Stimulated activated CD8-positive, alpha-beta memory T cell treated with anti-CD3 and anti-CD28 coated beads, Interleukin-15, amount 100 ng/mL, for 24 hours (primary cell): ENCODE data around the gene NNAT.

Source experiments
- DNase-seq: peaks from one replicate; pipeline ENCODE4 v3.0.0-alpha.2; 2020; ENCODE audit warnings: low read depth

Gene NNAT

DNA sequence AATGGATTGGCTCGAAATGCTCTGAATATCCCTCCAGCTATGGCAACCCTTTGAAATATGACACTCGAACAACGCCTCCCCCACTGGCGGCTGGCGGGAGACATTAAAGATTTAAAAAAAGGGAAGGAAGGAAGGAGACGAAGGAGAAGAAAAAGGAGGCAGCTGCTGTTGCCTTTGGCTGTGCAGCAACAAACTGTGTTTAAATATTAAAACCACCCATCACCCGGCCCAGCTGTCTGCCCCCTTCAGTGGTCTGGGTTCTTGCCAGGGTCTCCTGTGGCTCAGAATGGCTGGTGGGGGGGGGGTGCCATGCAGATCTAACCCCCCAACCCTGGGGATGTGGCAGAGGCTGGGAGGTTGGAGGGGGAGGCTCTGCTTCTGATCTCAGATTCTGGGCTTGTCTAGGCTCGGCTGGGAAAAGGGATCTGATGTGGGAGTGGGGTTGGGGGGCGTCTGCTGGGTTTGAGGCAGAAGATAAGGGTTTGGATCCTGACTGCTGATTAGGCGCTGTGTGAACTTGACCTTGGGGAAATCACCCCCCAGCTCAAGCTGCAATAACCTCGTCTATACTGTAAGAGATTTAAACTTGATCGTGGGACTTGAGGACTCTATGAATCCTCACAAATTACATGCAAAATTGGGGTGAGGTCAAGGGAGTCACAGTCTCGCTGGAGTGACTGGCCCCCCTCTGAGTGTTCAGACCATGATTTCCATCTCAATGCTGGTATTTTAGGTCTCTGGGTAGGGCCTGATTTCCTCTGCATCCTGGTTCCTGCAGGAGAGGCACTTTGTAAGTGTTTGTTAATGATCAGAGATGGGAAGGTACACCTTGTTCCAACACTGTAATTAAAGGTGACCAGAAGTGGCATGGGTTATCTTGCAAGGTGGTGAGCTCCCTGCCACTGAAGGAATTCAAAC is 46.9 kb downstream of the NNAT start:
- DNase-seq: no peak

DNA sequence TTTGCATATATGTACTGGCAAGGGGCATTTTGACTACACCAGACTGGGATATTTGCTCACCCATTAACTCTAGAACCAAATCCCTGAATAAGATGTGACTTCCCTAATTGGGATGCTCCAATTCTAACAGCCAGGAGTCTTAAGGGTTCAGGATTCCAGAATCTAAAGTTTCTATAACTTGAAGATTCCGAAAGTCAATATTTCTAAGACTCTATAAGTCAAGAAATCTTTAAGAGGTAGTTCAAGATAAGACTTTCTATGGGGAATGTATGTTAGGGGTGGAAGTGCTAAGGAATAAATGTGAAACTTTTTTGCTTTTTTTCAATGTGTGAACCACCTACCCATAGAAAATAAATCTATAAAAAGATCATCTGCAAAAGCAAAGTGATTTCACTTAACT is 49.4 kb downstream of the NNAT start:
- no peak for DNase-seq

DNA sequence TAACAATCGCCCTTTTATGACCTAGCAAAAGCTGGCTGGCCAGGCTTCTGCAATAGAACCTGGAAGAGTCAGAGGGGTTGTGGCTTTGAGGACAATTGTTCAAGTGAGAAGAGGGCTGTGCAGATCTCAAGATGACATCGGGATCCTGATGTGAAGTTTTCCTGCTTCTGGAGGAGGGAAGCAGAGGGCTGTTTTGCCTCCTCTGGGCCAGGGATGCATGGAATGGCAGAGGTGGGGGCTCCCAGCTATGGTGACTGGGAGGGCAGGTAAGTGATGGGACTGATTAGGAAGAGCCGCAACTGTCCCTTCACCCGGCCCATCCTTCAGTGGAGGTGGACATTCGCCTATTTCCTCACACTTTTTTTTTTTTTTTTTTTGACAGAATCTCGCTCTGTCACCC is 50.0 kb downstream of the NNAT start:
- DNase-seq: no peak
